ENCODE data around the gene PLLP. TPM values are rescaled to one million over a fixed set of nuclear protein-coding genes. Genes with fewer than 3 reads are reported as not detected.

PLLP gene
- total RNA-seq, 4 donors from 2014 or later = 58.4 to 241 (median 218) TPM

- peak in 1 of 2 donors; percentile 48 for DNase-seq (ENCODE audit: low spot score in 2 of 2)
- intact Hi-C loops (cut with DNase I; ENCODE audit: low total_unique reads) = loop anchor here (2.0 kb wide), 1 partner anchor 52 kb away; the partner anchor contains the start of gene CCL22
- no peak for TF ChIP-seq POLR2A (IDR thresholded peaks at IDR 0.05)
- TF ChIP-seq, protein P1, sequence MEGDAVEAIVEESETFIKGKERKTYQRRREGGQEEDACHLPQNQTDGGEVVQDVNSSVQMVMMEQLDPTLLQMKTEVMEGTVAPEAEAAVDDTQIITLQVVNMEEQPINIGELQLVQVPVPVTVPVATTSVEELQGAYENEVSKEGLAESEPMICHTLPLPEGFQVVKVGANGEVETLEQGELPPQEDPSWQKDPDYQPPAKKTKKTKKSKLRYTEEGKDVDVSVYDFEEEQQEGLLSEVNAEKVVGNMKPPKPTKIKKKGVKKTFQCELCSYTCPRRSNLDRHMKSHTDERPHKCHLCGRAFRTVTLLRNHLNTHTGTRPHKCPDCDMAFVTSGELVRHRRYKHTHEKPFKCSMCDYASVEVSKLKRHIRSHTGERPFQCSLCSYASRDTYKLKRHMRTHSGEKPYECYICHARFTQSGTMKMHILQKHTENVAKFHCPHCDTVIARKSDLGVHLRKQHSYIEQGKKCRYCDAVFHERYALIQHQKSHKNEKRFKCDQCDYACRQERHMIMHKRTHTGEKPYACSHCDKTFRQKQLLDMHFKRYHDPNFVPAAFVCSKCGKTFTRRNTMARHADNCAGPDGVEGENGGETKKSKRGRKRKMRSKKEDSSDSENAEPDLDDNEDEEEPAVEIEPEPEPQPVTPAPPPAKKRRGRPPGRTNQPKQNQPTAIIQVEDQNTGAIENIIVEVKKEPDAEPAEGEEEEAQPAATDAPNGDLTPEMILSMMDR (IDR thresholded peaks at IDR 0.05) = no peak
- no peak overlapping the region for H3K4me3 ChIP-seq (ENCODE audit: low read depth, poor library complexity, severe bottlenecking)
- 86 to 87% methylated on average over 14 of the region's 14 CpGs for WGBS, 2 donors
These were observed 22.3 kb upstream of the PLLP start for GRCh38 chr16:57306676-57307341.

DNA sequence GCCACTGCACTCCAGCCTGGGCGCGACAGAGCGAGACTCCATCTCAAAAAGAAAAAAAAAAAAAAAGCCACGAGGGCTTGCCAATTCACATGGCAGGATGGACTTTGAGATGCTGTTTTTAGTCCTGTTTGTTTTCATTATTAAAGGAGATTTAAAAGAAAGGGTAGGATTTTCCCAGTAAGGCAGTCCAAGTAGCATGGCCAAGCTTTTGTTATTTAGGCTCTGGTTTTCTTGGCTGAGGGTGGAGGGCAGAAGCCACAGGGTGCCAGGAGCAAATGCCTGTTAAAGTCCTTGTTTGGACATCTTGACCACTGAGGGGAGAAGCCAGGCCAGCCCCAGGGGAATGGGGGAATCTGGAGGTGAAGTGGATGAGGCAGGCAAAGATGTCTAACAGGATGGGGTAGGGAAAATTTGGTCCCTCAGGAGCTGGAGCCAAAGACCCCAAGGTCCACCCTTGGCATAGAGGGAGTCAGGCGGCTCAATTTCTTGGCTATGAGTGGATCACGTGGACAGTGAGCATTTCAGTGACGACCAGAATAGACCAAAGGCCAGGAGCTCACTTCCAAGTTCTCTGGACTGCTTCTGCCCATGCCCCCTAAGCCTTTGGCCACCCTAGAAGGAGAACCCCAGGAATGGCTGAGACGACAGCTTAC, 20.8 kb upstream of the PLLP start:
- DNase-seq (ENCODE audit: low spot score in 2 of 2) = peak in 1 of 2 donors; percentile 82
- 63 to 67% methylated on average over 8 of the region's 8 CpGs for WGBS, 2 donors
- intact Hi-C loops (cut with DNase I; ENCODE audit: low total_unique reads) = no loop called here
- no peak overlapping the region for H3K4me3 ChIP-seq (ENCODE audit: low read depth, poor library complexity, severe bottlenecking)
- TF ChIP-seq, protein P1 (IDR thresholded peaks at IDR 0.05) = no peak
- no peak for TF ChIP-seq POLR2A (IDR thresholded peaks at IDR 0.05)

- no peak overlapping the region for H3K4me3 ChIP-seq (ENCODE audit: low read depth, poor library complexity, severe bottlenecking)
- intact Hi-C loops (cut with DNase I; ENCODE audit: low total_unique reads) = loop anchor here (5.0 kb wide), 1 partner anchor 213 kb away; no protein-coding TSS in a partner anchor
- peak in 1 of 2 donors; percentile 85 for DNase-seq (ENCODE audit: low spot score in 2 of 2)
- WGBS, 2 donors = 81% methylated on average over 16 of the region's 16 CpGs
- TF ChIP-seq, protein P1 (IDR thresholded peaks at IDR 0.05) = no peak
- no peak for TF ChIP-seq POLR2A (IDR thresholded peaks at IDR 0.05)
These were observed 19.9 kb upstream of the PLLP start for GRCh38 chr16:57304169-57305061.

DNA sequence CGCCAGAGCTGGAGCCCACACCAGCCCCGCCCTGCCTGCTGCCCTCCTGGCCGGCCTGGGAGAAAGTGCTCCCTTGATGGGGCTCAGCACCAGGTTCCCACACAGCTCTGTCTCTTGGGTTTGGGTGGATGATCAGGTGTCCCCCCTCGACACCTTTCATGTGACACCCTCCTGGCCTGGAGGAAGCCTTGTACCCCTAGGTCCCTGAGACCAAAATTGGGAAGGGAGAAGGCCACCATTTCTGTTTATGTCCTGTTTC, 19.4 kb upstream of the PLLP start:
- no peak overlapping the region for H3K4me3 ChIP-seq (ENCODE audit: low read depth, poor library complexity, severe bottlenecking)
- intact Hi-C loops (cut with DNase I; ENCODE audit: low total_unique reads) = loop anchor here (5.0 kb wide), 1 partner anchor 213 kb away; no protein-coding TSS in a partner anchor
- TF ChIP-seq, protein P1 (IDR thresholded peaks at IDR 0.05) = no peak
- TF ChIP-seq POLR2A (IDR thresholded peaks at IDR 0.05) = no peak
- DNase-seq (ENCODE audit: low spot score in 2 of 2) = peak in 1 of 2 donors; percentile 71
- WGBS, 2 donors = 89 to 93% methylated on average over 4 of the region's 4 CpGs

DNA sequence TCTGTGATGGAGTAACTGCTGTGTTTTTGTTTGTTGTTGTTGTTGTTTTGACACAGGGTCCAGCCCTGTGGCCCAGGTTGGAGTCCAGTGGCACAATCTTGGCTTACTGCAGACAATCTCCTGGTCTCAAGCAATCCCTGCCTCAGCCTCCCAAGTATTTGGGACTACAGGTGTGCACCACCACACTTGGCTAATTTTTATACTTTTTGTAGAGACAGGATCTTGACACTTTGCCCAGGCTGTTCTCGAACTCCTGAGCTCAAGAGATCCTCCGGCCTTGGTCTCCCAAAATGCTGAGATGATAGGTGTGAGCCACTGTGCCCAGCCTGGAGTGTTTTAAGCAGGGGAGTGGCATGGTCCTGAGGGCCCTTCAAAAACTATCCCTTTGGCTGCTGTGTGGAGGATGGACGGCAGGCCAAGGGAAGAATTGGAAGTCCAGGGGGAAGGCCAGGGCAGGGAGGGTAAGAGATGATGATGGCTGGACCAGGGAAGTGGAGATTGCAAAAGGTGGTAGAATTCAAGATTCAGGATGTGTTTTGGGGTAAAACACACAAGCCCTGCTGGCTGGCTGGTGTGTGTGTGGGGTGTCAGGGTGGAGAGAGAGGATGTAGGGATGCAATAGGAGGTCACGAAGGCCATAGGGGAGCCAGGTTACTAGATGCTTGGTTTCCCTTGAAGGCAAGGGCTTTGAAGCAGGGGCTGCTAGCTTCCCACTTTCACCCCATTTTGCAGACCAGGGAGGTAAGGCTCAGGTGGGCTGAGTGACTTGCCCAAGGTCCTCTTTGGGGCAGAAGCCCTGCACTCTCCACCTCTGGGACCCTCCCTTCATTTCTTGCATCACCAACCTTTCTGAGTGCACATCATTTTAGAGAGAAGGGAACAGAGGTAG, 18.8 kb upstream of the PLLP start:
- peak in 1 of 2 donors; percentile 76 for DNase-seq (ENCODE audit: low spot score in 2 of 2)
- TF ChIP-seq, protein P1 (IDR thresholded peaks at IDR 0.05) = no peak
- TF ChIP-seq POLR2A (IDR thresholded peaks at IDR 0.05) = no peak
- WGBS, 2 donors = 97% methylated on average over 4 of the region's 4 CpGs
- intact Hi-C loops (cut with DNase I; ENCODE audit: low total_unique reads) = loop anchor here (5.0 kb wide), 1 partner anchor 214 kb away; no protein-coding TSS in a partner anchor
- H3K4me3 ChIP-seq (ENCODE audit: low read depth, poor library complexity, severe bottlenecking) = no peak overlapping the region

All from lower leg skin (tissue), 4 donors.